Panc1 (cell line): ENCODE data around the gene MAGEA11. TPM values are rescaled to one million over a fixed set of nuclear protein-coding genes. Genes with fewer than 3 reads are reported as not detected.

Experiments
- ATAC-seq: fragments of 200-7000 bp; cut with Tn5 transposase; 2 replicates; pipeline ENCODE4 v1.9.1; 2020; ENCODE audit warnings: mild to moderate bottlenecking, moderate library complexity
- BruUV-seq: library from RNA; stranded (reverse); fragments of 400-500 nt; replicated peaks from 2 replicates; lab custom pipeline; 2021; lab: Mats Ljungman, UMichigan
- CTCF ChIA-PET: fragments of 300-600 bp; sonication (Branson Sonifier 250); formaldehyde crosslinking; loops from one replicate; lab custom pipeline; 2022; ENCODE audit warnings: antibody characterized with exemption; lab: Charles Lee
- POLR2A ChIA-PET: fragments of 300-600 bp; sonication (Branson Sonifier 250); formaldehyde crosslinking; loops from one replicate; lab custom pipeline; 2022; ENCODE audit warnings: antibody characterized with exemption; lab: Charles Lee
- DNase-seq: peaks from one replicate; pipeline ENCODE4 v3.0.0-alpha.2; 2010; ENCODE audit warnings: low read depth, low spot score
- H3K27ac ChIP-seq: 2 replicates; pipeline ENCODE4 v1.5.1; 2011; ENCODE audit warnings: mild to moderate bottlenecking, low read length, inconsistent platforms
- H3K27me3 ChIP-seq: fragments of 200-500 bp; sonication (Bioruptor generic); 2 replicates; pipeline ENCODE4 v1.6.0; 2014; ENCODE audit warnings: low read length, inconsistent platforms; ENCODE audit not compliant: control insufficient read depth, insufficient read depth
- H3K36me3 ChIP-seq: fragments of 200-500 bp; sonication (Bioruptor generic); 2 replicates; pipeline ENCODE4 v1.5.1; 2014; ENCODE audit warnings: inconsistent platforms, mild to moderate bottlenecking, low read length, moderate library complexity; ENCODE audit not compliant: control insufficient read depth, insufficient read depth
- H3K4me1 ChIP-seq: 2 replicates; pipeline ENCODE4 v1.5.1; 2011; ENCODE audit warnings: inconsistent platforms, mild to moderate bottlenecking, low read length, moderate library complexity; ENCODE audit not compliant: control insufficient read depth, insufficient read depth
- H3K4me3 ChIP-seq, 2 experiments: 2 replicates each; pipeline ENCODE4 v1.5.1; 2011 to 2012; ENCODE audit warnings: low read depth in 2 of 2, low read length in 2 of 2, mild to moderate bottlenecking in 2 of 2, inconsistent platforms in 1 of 2, moderate library complexity in 1 of 2
- H3K9me3 ChIP-seq: fragments of 200-500 bp; sonication (Bioruptor generic); 2 replicates; pipeline ENCODE4 v1.5.1; 2014; ENCODE audit warnings: low read depth, mild to moderate bottlenecking, inconsistent platforms, low read length, moderate library complexity; ENCODE audit not compliant: control insufficient read depth, insufficient read depth
- CTCF ChIP-seq: fragments of 450-650 bp; IDR thresholded peaks from 2 replicates; pipeline ENCODE4 v1.5.1; 2017; ENCODE audit warnings: mild to moderate bottlenecking
- POLR2AphosphoS5 ChIP-seq: IDR thresholded peaks from 2 replicates; pipeline ENCODE4 v1.6.1; 2012; ENCODE audit warnings: mild to moderate bottlenecking, low read depth, low read length, moderate library complexity
- REST ChIP-seq, 2 experiments: IDR thresholded peaks; 2 replicates each; pipeline ENCODE4 v1.6.1; 2011 to 2012; ENCODE audit warnings: low read depth in 2 of 2, control low read depth in 1 of 2, low read length in 1 of 2, mild to moderate bottlenecking in 1 of 2, moderate library complexity in 1 of 2; ENCODE audit not compliant: insufficient read depth in 1 of 2
- SIN3A ChIP-seq: IDR thresholded peaks from 2 replicates; pipeline ENCODE4 v1.6.1; 2012; ENCODE audit warnings: low read depth, mild to moderate bottlenecking, low read length, moderate library complexity, borderline replicate concordance; ENCODE audit not compliant: insufficient read depth
- TCF7L2 ChIP-seq: IDR thresholded peaks from 2 replicates; pipeline ENCODE4 v1.6.1; 2011; ENCODE audit warnings: mild to moderate bottlenecking, low read depth, low read length, inconsistent platforms
- in situ Hi-C: cut with HindIII; loops from 2 replicates; pipeline ENCODE4 v1.10.0; 2016; ENCODE audit warnings: low sequenced_read_pairs, low pct_unique_long_range_greater_than_20kb
- intact Hi-C: fragments of 100-400 bp; cut with micrococcal nuclease; formaldehyde crosslinking; loops from one replicate; pipeline ENCODE4 v1.10.0; 2022; ENCODE audit not compliant: unreplicated experiment
- total RNA-seq: library from RNA; stranded (reverse); gene quantifications from one replicate; pipeline ENCODE4 v1.2.1, GENCODE V29; 2021; ENCODE audit not compliant: unreplicated experiment

Gene MAGEA11
- total RNA-seq, 1 experiment from 2014 or later: not detected

GRCh38 chrX:149712831-149713230 lies 971 bp downstream of the MAGEA11 start:
- H3K9me3 ChIP-seq: no peaks in the 10 kb centered on the region
- POLR2A ChIA-PET: no interaction called here
- no peaks in the 10 kb centered on the region for H3K36me3 ChIP-seq
- intact Hi-C loops: no loop called here
- TF ChIP-seq TCF7L2 (no peak), SIN3A (no peak), CTCF (no peak), REST (IDR thresholded peaks at IDR 0.05; ENCODE audit: insufficient read depth in 1 of 2, low read depth in 2 of 2, low read length in 1 of 2) (no peak), POLR2AphosphoS5 (no peak)
- CTCF ChIA-PET: no interaction called here
- BruUV-seq: no TSS peak
- in situ Hi-C loops: no loop called here
- no peaks in the 10 kb centered on the region for H3K4me1 ChIP-seq
- no peak for ATAC-seq
- no peak overlapping the region for H3K4me3 ChIP-seq
- no peak for DNase-seq
- H3K27me3 ChIP-seq: no peaks in the 10 kb centered on the region
- H3K27ac ChIP-seq: no peak overlapping the region

GRCh38 chrX:149713279-149714050 lies 1.6 kb downstream of the MAGEA11 start:
- H3K36me3 ChIP-seq: no peaks in the 10 kb centered on the region
- intact Hi-C loops: no loop called here
- no peaks in the 10 kb centered on the region for H3K9me3 ChIP-seq
- no TSS peak for BruUV-seq
- no peak overlapping the region for H3K27ac ChIP-seq
- no peak for DNase-seq
- POLR2A ChIA-PET: no interaction called here
- CTCF ChIA-PET: no interaction called here
- no peak overlapping the region for H3K4me3 ChIP-seq
- ATAC-seq: no peak
- TF ChIP-seq CTCF: no peak
- no peak for TF ChIP-seq REST (IDR thresholded peaks at IDR 0.05; ENCODE audit: insufficient read depth in 1 of 2, low read depth in 2 of 2, low read length in 1 of 2)
- TF ChIP-seq SIN3A: no peak
- TF ChIP-seq TCF7L2: no peak
- TF ChIP-seq POLR2AphosphoS5: no peak
- in situ Hi-C loops: no loop called here
- no peaks in the 10 kb centered on the region for H3K27me3 ChIP-seq
- no peaks in the 10 kb centered on the region for H3K4me1 ChIP-seq
